Measurements from ENCODE around the gene CHN2.
A peak's percentile ranks its signal among the peaks of the same experiment; 100 is the strongest.

CHN2 gene

GRCh38 chr7:29194594-29195427, at the start of gene CHN2:
CHN2 (plus strand) TSS chr7:29194775.
- DNase-seq: no peak

GRCh38 chr7:29145553-29146056, 49.0 kb upstream of the CHN2 start:
- no peak for DNase-seq

- DNase-seq: no peak
Measured at GRCh38 chr7:29146057-29146706, 48.4 kb upstream of the CHN2 start, which contains the start of gene CPVL. CPVL (minus strand) TSS chr7:29146537; CDS start chr7:29121061, 25,476 bp downstream.

- no peak for DNase-seq
Measured at GRCh38 chr7:29146888-29147609, 47.5 kb upstream of the CHN2 start.

GRCh38 chr7:29147821-29148220, 46.8 kb upstream of the CHN2 start:
- no peak for DNase-seq

- DNase-seq: no peak
Measured at GRCh38 chr7:29149036-29149435, 45.5 kb upstream of the CHN2 start.

- no peak for DNase-seq
Measured at GRCh38 chr7:29150856-29151255, 43.7 kb upstream of the CHN2 start.

- no peak for DNase-seq
Measured at GRCh38 chr7:29154076-29154475, 40.5 kb upstream of the CHN2 start.

GRCh38 chr7:29156907-29157452, 37.6 kb upstream of the CHN2 start:
- no peak for DNase-seq

- no peak for DNase-seq
Measured at GRCh38 chr7:29158795-29159423, 35.7 kb upstream of the CHN2 start.

GRCh38 chr7:29160080-29160479, 34.5 kb upstream of the CHN2 start:
- no peak for DNase-seq

- no peak for DNase-seq
Measured at GRCh38 chr7:29161231-29161630, 33.3 kb upstream of the CHN2 start.

- no peak for DNase-seq
Measured at GRCh38 chr7:29162577-29162976, 32.0 kb upstream of the CHN2 start.

GRCh38 chr7:29163854-29164253, 30.7 kb upstream of the CHN2 start:
- DNase-seq: no peak

- DNase-seq: no peak
Measured at GRCh38 chr7:29167721-29168120, 26.9 kb upstream of the CHN2 start.

GRCh38 chr7:29170781-29171180, 23.8 kb upstream of the CHN2 start:
- no peak for DNase-seq

GRCh38 chr7:29173458-29173857, 21.1 kb upstream of the CHN2 start:
- DNase-seq: no peak

- DNase-seq: no peak
Measured at GRCh38 chr7:29177963-29178600, 16.5 kb upstream of the CHN2 start.

- no peak for DNase-seq
Measured at GRCh38 chr7:29179115-29179514, 15.5 kb upstream of the CHN2 start.

- no peak for DNase-seq
Measured at GRCh38 chr7:29184599-29184998, 10.0 kb upstream of the CHN2 start.

- no peak for DNase-seq
Measured at GRCh38 chr7:29185613-29186012, 9.0 kb upstream of the CHN2 start.

GRCh38 chr7:29189743-29190201, 4.8 kb upstream of the CHN2 start:
- DNase-seq: peak; percentile 1 to 11
